ENCODE results near the gene ENKD1. TPM values are rescaled to one million over a fixed set of nuclear protein-coding genes. Genes with fewer than 3 reads are reported as not detected.

ENKD1 gene
- total RNA-seq, 1 donor from 2014 or later, result 9.6 TPM

GRCh38 chr16:67651039-67651438, 15.5 kb downstream of the ENKD1 start:
- intact Hi-C loops (cut with micrococcal nuclease), result no loop called here
- H3K4me3 ChIP-seq, result no peak overlapping the region
- H3K27me3 ChIP-seq (ENCODE audit: low read depth), result peaks cover 100% of the 10 kb centered on the region
- H3K4me1 ChIP-seq, result peaks cover 33% of the 10 kb centered on the region
- H3K9me3 ChIP-seq (replicated peaks), result no peaks in the 10 kb centered on the region
- no peak overlapping the region for H3K27ac ChIP-seq (replicated peaks)
- H3K36me3 ChIP-seq, result no peaks in the 10 kb centered on the region
- DNase-seq, result no peak
- TF ChIP-seq, protein P1, sequence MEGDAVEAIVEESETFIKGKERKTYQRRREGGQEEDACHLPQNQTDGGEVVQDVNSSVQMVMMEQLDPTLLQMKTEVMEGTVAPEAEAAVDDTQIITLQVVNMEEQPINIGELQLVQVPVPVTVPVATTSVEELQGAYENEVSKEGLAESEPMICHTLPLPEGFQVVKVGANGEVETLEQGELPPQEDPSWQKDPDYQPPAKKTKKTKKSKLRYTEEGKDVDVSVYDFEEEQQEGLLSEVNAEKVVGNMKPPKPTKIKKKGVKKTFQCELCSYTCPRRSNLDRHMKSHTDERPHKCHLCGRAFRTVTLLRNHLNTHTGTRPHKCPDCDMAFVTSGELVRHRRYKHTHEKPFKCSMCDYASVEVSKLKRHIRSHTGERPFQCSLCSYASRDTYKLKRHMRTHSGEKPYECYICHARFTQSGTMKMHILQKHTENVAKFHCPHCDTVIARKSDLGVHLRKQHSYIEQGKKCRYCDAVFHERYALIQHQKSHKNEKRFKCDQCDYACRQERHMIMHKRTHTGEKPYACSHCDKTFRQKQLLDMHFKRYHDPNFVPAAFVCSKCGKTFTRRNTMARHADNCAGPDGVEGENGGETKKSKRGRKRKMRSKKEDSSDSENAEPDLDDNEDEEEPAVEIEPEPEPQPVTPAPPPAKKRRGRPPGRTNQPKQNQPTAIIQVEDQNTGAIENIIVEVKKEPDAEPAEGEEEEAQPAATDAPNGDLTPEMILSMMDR (IDR thresholded peaks at IDR 0.05; ENCODE audit: borderline replicate concordance), result no peak

DNA sequence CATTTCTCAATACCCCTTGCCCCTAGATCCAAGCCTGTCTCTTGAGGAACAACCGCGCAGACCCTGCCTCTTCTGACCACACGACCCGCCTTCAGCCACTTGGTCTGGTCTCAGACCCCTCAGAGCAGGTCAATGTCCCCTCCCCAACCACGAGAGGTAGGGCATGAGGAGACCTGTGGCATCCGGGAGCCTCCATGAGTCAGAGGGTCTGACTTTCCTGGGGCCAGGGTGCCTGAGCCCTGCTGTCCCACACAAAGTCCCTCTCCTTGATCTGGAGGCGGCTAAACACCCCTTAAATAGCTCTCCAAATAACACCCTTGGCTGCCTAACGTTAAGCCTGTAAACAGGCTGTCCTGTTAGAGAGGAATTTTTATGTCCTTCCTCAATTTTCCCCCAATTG, 16.5 kb downstream of the ENKD1 start:
- intact Hi-C loops (cut with micrococcal nuclease), result no loop called here

GRCh38 chr16:67649494-67649931, 17.0 kb downstream of the ENKD1 start:
- H3K4me3 ChIP-seq, result peak overlapping the region; percentile 33
- peaks cover 41% of the 10 kb centered on the region for H3K4me1 ChIP-seq
- no peak overlapping the region for H3K27ac ChIP-seq (replicated peaks)
- H3K36me3 ChIP-seq, result no peaks in the 10 kb centered on the region
- TF ChIP-seq, protein P1 (IDR thresholded peaks at IDR 0.05; ENCODE audit: borderline replicate concordance), result no peak
- H3K9me3 ChIP-seq (replicated peaks), result no peaks in the 10 kb centered on the region
- no peak for DNase-seq
- intact Hi-C loops (cut with micrococcal nuclease), result no loop called here
- peaks cover 100% of the 10 kb centered on the region for H3K27me3 ChIP-seq (ENCODE audit: low read depth)

More for the DNA sequence above, 16.5 kb downstream of the ENKD1 start:
- TF ChIP-seq, protein P1 (IDR thresholded peaks at IDR 0.05; ENCODE audit: borderline replicate concordance), result no peak
- H3K27ac ChIP-seq (replicated peaks), result no peak overlapping the region
- no peaks in the 10 kb centered on the region for H3K9me3 ChIP-seq (replicated peaks)
- H3K36me3 ChIP-seq, result no peaks in the 10 kb centered on the region
- no peak for DNase-seq
- peaks cover 100% of the 10 kb centered on the region for H3K27me3 ChIP-seq (ENCODE audit: low read depth)
- peaks cover 36% of the 10 kb centered on the region for H3K4me1 ChIP-seq
- H3K4me3 ChIP-seq, result no peak overlapping the region

DNA sequence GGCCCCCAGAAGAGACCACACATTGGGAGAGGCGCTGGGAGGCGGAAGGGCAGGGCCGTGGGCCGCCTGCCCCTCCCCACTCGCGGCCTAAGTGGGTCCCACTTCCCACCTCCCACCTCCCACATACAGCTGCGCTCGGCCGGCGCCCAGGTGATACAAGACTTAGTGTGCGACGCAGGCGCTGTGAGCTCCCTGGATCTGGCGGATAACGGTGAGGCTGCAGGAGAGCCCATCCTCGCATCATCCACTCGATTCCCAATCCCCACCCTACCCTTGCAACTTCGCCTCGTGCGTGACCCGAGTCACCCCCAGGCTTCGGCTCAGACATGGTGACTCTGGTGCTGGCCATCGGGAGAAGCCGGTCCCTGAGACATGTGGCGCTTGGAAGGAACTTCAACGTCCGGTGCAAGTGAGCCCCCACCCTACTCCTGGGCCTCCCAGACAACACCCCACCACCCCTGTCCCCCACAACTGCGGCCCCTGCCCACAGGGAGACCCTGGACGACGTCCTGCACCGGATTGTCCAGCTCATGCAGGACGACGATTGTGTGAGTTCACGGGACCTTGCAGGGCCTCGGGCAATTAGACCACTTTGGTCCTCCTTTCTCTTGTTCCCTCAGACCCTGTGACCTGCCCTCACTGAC, 17.7 kb downstream of the ENKD1 start:
- DNase-seq, result no peak
- no peaks in the 10 kb centered on the region for H3K9me3 ChIP-seq (replicated peaks)
- TF ChIP-seq, protein P1 (IDR thresholded peaks at IDR 0.05; ENCODE audit: borderline replicate concordance), result no peak
- no peaks in the 10 kb centered on the region for H3K36me3 ChIP-seq
- peaks cover 99% of the 10 kb centered on the region for H3K27me3 ChIP-seq (ENCODE audit: low read depth)
- peak overlapping the region; percentile 33 for H3K4me3 ChIP-seq
- intact Hi-C loops (cut with micrococcal nuclease), result no loop called here
- H3K27ac ChIP-seq (replicated peaks), result no peak overlapping the region
- H3K4me1 ChIP-seq, result peaks cover 42% of the 10 kb centered on the region

- no peak overlapping the region for H3K4me3 ChIP-seq
- H3K36me3 ChIP-seq, result no peaks in the 10 kb centered on the region
- no peaks in the 10 kb centered on the region for H3K9me3 ChIP-seq (replicated peaks)
- no peak for DNase-seq
- peaks cover 92% of the 10 kb centered on the region for H3K27me3 ChIP-seq (ENCODE audit: low read depth)
- intact Hi-C loops (cut with micrococcal nuclease), result no loop called here
- peaks cover 36% of the 10 kb centered on the region for H3K4me1 ChIP-seq
- H3K27ac ChIP-seq (replicated peaks), result no peak overlapping the region
- TF ChIP-seq, protein P1 (IDR thresholded peaks at IDR 0.05; ENCODE audit: borderline replicate concordance), result no peak
These were observed 18.3 kb downstream of the ENKD1 start for GRCh38 chr16:67648088-67648763.

All from left ventricle myocardium inferior (tissue), 1 donor.